H1 (cell line): ENCODE measurements around the gene LSM14B. TPM values are rescaled to one million over a fixed set of nuclear protein-coding genes. Genes with fewer than 3 reads are reported as not detected.

Experiments used
- CTCF ChIA-PET: fragments of 300-600 bp; sonication (Branson Sonifier 250); formaldehyde crosslinking; loops from one replicate; lab custom pipeline; 2021; ENCODE audit not compliant: partially characterized antibody; lab: Charles Lee
- POLR2A ChIA-PET: fragments of 300-600 bp; sonication (Branson Sonifier 250); formaldehyde crosslinking; loops from one replicate; lab custom pipeline; 2021; ENCODE audit warnings: inconsistent platforms; ENCODE audit not compliant: partially characterized antibody; lab: Charles Lee
- DNase-seq, 2 experiments: peaks; one replicate each; pipeline versions ENCODE4 v3.0.0 to v3.0.0-alpha.2; 2010 to 2022; ENCODE audit warnings: low spot score in 2 of 2, low read depth in 1 of 2, mixed read lengths in 1 of 2
- FAIRE-seq: peaks from 2 replicates; lab custom pipeline; 2011; peaks lifted over from hg19 to GRCh38; lab: Jason Lieb, UNC
- H2AFZ ChIP-seq: 2 replicates; pipeline ENCODE4 v1.8.1; 2012; ENCODE audit warnings: low read length, inconsistent platforms
- H2AK5ac ChIP-seq: 2 replicates; pipeline ENCODE4 v1.6.1; 2013; ENCODE audit warnings: low read depth, low read length
- H2BK120ac ChIP-seq: replicated peaks from 2 replicates; pipeline ENCODE3; 2013; ENCODE audit warnings: low read depth, low read length, inconsistent platforms
- H2BK12ac ChIP-seq: 2 replicates; pipeline ENCODE4 v1.6.1; 2013; ENCODE audit warnings: low read depth, low read length
- H2BK15ac ChIP-seq: 2 replicates; pipeline ENCODE4 v1.6.1; 2013; ENCODE audit warnings: low read length
- H2BK20ac ChIP-seq: 2 replicates; pipeline ENCODE4 v1.6.1; 2013; ENCODE audit warnings: low read length
- H2BK5ac ChIP-seq: 2 replicates; pipeline ENCODE4 v1.6.1; 2013; ENCODE audit warnings: low read depth, low read length
- H3K14ac ChIP-seq: 2 replicates; pipeline ENCODE4 v1.6.1; 2013; ENCODE audit warnings: inconsistent platforms; ENCODE audit not compliant: insufficient read length
- H3K18ac ChIP-seq: 2 replicates; pipeline ENCODE4 v1.6.1; 2013; ENCODE audit warnings: low read length; ENCODE audit errors: extremely low read depth
- H3K23ac ChIP-seq: 2 replicates; pipeline ENCODE4 v1.6.1; 2013; ENCODE audit warnings: inconsistent platforms; ENCODE audit not compliant: insufficient read length
- H3K23me2 ChIP-seq: 2 replicates; pipeline ENCODE4 v1.6.1; 2013; ENCODE audit warnings: low read depth, low read length
- H3K27ac ChIP-seq: 2 replicates; pipeline ENCODE4 v1.6.1; 2011; ENCODE audit warnings: low read depth, low read length, inconsistent platforms
- H3K27me3 ChIP-seq, 4 experiments: replicated peaks in 1 of 4; 1 replicate in 1 of 4; 2 replicates in 3 of 4; pipeline versions ENCODE4 v1.6.1 to v1.8.1; 2011 to 2013; ENCODE audit warnings: low read length in 3 of 4, mild to moderate bottlenecking in 3 of 4, inconsistent platforms in 2 of 4, mixed read lengths in 2 of 4, moderate library complexity in 1 of 4; ENCODE audit not compliant: control insufficient read depth in 3 of 4, insufficient read depth in 3 of 4; ENCODE audit errors: extremely low read depth in 1 of 4
- H3K36me3 ChIP-seq, 4 experiments: 2 replicates each; pipeline versions ENCODE4 v1.6.1 to v1.8.1; 2011 to 2013; ENCODE audit warnings: mild to moderate bottlenecking in 4 of 4, low read length in 3 of 4, moderate library complexity in 2 of 4, control low read depth in 1 of 4, inconsistent platforms in 1 of 4; ENCODE audit not compliant: insufficient read depth in 4 of 4, control insufficient read depth in 2 of 4
- H3K4ac ChIP-seq: replicated peaks from 2 replicates; pipeline ENCODE3; 2013; ENCODE audit warnings: low read length, low read depth, mixed read lengths, inconsistent platforms; ENCODE audit not compliant: insufficient read length
- H3K4me1 ChIP-seq, 4 experiments: replicated peaks in 1 of 4; 1 replicate in 1 of 4; 2 replicates in 3 of 4; pipeline versions ENCODE4 v1.6.1 to v1.8.1; 2011 to 2013; ENCODE audit warnings: low read length in 3 of 4, inconsistent platforms in 2 of 4, mixed read lengths in 1 of 4; ENCODE audit not compliant: insufficient read depth in 4 of 4, control insufficient read depth in 3 of 4
- H3K4me2 ChIP-seq, 2 experiments: 2 replicates each; pipeline versions ENCODE4 v1.6.1 to v1.8.1; 2011 to 2013; ENCODE audit warnings: low read depth in 2 of 2, low read length in 2 of 2, control low read depth in 1 of 2, inconsistent platforms in 1 of 2, mild to moderate bottlenecking in 1 of 2; ENCODE audit not compliant: insufficient read depth in 1 of 2
- H3K4me3 ChIP-seq, 4 experiments: fragments of 200-600, 300-600 bp in 1 of 4; sonication (generic), shearing (Covaris generic), sonication (Bioruptor Twin) in 1 of 4; 2 replicates each; pipeline versions ENCODE4 v1.5.1 to v1.8.1; 2011 to 2016; ENCODE audit warnings: low read length in 4 of 4, low read depth in 3 of 4, control low read depth in 2 of 4, inconsistent platforms in 2 of 4, mild to moderate bottlenecking in 2 of 4, mixed read lengths in 1 of 4, moderate library complexity in 1 of 4; ENCODE audit not compliant: insufficient read depth in 2 of 4; ENCODE audit errors: extremely low read depth in 1 of 4
- H3K56ac ChIP-seq: replicated peaks from 2 replicates; pipeline ENCODE3; 2013; ENCODE audit warnings: low read depth, mild to moderate bottlenecking, mixed read lengths, low read length, inconsistent platforms; ENCODE audit not compliant: insufficient read length
- H3K79me1 ChIP-seq: 2 replicates; pipeline ENCODE4 v1.6.1; 2013; ENCODE audit warnings: low read depth, low read length, control low read depth
- H3K79me2 ChIP-seq, 2 experiments: 2 replicates each; pipeline versions ENCODE4 v1.6.1 to v1.8.1; 2012 to 2013; ENCODE audit warnings: low read length in 2 of 2, mild to moderate bottlenecking in 2 of 2, inconsistent platforms in 1 of 2; ENCODE audit not compliant: insufficient read depth in 2 of 2, control insufficient read depth in 1 of 2
- H3K9ac ChIP-seq, 4 experiments: replicated peaks in 1 of 4; 1 replicate in 1 of 4; 2 replicates in 3 of 4; pipeline versions ENCODE4 v1.6.1 to v1.8.1; 2011 to 2013; ENCODE audit warnings: low read depth in 3 of 4, low read length in 3 of 4, control low read depth in 2 of 4, mild to moderate bottlenecking in 2 of 4, moderate library complexity in 2 of 4, inconsistent platforms in 1 of 4; ENCODE audit errors: extremely low read depth in 1 of 4
- H3K9me3 ChIP-seq, 2 experiments: 2 replicates each; pipeline versions ENCODE4 v1.6.1 to v1.8.1; 2012 to 2013; ENCODE audit warnings: mild to moderate bottlenecking in 2 of 2, moderate library complexity in 2 of 2, control low read depth in 1 of 2, inconsistent platforms in 1 of 2, low read depth in 1 of 2, low read length in 1 of 2, mixed read lengths in 1 of 2; ENCODE audit not compliant: insufficient read depth in 2 of 2
- H4K20me1 ChIP-seq, 2 experiments: replicated peaks in 1 of 2; 2 replicates each; pipeline versions ENCODE3 to v1.8.1; 2011 to 2013; ENCODE audit warnings: inconsistent platforms in 2 of 2, low read length in 2 of 2, mild to moderate bottlenecking in 1 of 2; ENCODE audit not compliant: insufficient read depth in 2 of 2, control insufficient read depth in 1 of 2
- H4K5ac ChIP-seq: 2 replicates; pipeline ENCODE4 v1.6.1; 2013; ENCODE audit warnings: low read length, low read depth, mixed read lengths, inconsistent platforms; ENCODE audit not compliant: insufficient read length
- H4K8ac ChIP-seq: 2 replicates; pipeline ENCODE4 v1.8.0; 2013; ENCODE audit warnings: mild to moderate bottlenecking, moderate library complexity, low read length, inconsistent platforms; ENCODE audit not compliant: insufficient read depth; ENCODE audit errors: extremely low read depth
- H4K91ac ChIP-seq: replicated peaks from 2 replicates; pipeline ENCODE3; 2013; ENCODE audit warnings: low read length, mixed read lengths, inconsistent platforms; ENCODE audit not compliant: insufficient read length
- CBX5 ChIP-seq: fragments of 300-800, 300-1000 bp; sonication (generic); IDR thresholded peaks from 2 replicates; pipeline ENCODE4 v1.7.1; 2016; ENCODE audit warnings: antibody characterized with exemption, low read length, low read depth
- CBX8 ChIP-seq: fragments of 300-800, 300-1000 bp; sonication (generic); IDR thresholded peaks from 2 replicates; pipeline ENCODE4 v1.7.1; 2016; ENCODE audit warnings: low read depth, low read length, borderline replicate concordance
- CHD1 ChIP-seq: IDR thresholded peaks from 2 replicates; pipeline ENCODE4 v1.6.1; 2012; ENCODE audit warnings: low read depth, low read length, improper control_type of control experiment
- GABPA ChIP-seq: IDR thresholded peaks from 2 replicates; pipeline ENCODE4 v1.6.1; 2011; ENCODE audit warnings: mild to moderate bottlenecking, low read length, moderate library complexity, borderline replicate concordance; ENCODE audit not compliant: insufficient read depth
- KDM4A ChIP-seq: IDR thresholded peaks from one replicate; pipeline ENCODE4 v1.7.1; 2012; ENCODE audit warnings: low read depth, mild to moderate bottlenecking, moderate library complexity, low read length, inconsistent platforms; ENCODE audit not compliant: severe bottlenecking
- KDM5A ChIP-seq: fragments of 200-600 bp; IDR thresholded peaks from 2 replicates; pipeline ENCODE4 v1.7.1; 2012; ENCODE audit warnings: mild to moderate bottlenecking, low read length, inconsistent platforms, mixed read lengths
- NRF1 ChIP-seq: IDR thresholded peaks from 2 replicates; pipeline ENCODE4 v1.6.1; 2011; ENCODE audit warnings: mild to moderate bottlenecking, low read depth, low read length, improper control_type of control experiment
- SAP30 ChIP-seq: fragments of 300-600 bp; sonication (generic); IDR thresholded peaks from 2 replicates; pipeline ENCODE4 v1.7.1; 2012; ENCODE audit warnings: low read length, moderate library complexity, mild to moderate bottlenecking, inconsistent platforms; ENCODE audit not compliant: insufficient read depth, insufficient replicate concordance
- SIX5 ChIP-seq: IDR thresholded peaks from 2 replicates; pipeline ENCODE4 v1.6.1; 2011; ENCODE audit warnings: mild to moderate bottlenecking, low read depth, low read length
- SP1 ChIP-seq: IDR thresholded peaks from 2 replicates; pipeline ENCODE4 v1.6.1; 2011; ENCODE audit warnings: low read depth, low read length
- TAF1 ChIP-seq: IDR thresholded peaks from 2 replicates; pipeline ENCODE4 v1.6.1; 2011; ENCODE audit warnings: mild to moderate bottlenecking, low read depth, low read length
- TAF7 ChIP-seq: optimal IDR thresholded peaks from 2 replicates; pipeline ENCODE3; 2011; ENCODE audit warnings: low read depth, mild to moderate bottlenecking, inconsistent platforms, low read length, moderate library complexity, borderline replicate concordance
- ZNF274 ChIP-seq: IDR thresholded peaks from 2 replicates; pipeline ENCODE4 v1.7.0; 2012; ENCODE audit warnings: low read length, borderline replicate concordance; ENCODE audit errors: extremely low read depth
- WGBS, 2 experiments: shearing (Covaris generic) in 1 of 2; methylation state at CpG; one replicate each; pipeline versions ENCODE4 v1.1.6 to v1.1.7; 2013 to 2015; ENCODE audit warnings: low lambda C conversion rate in 2 of 2, mixed read lengths in 2 of 2, inconsistent platforms in 1 of 2, low coverage in 1 of 2, missing lambda C conversion rate in 1 of 2; ENCODE audit not compliant: insufficient replicate concordance in 2 of 2, insufficient coverage in 1 of 2, insufficient read length in 1 of 2; ENCODE audit errors: extremely low coverage in 1 of 2, missing lambda C conversion rate in 1 of 2; 5-methylcytosine and 5-hydroxymethylcytosine counted together
- polyA plus RNA-seq, 7 experiments: library from polyadenylated mRNA; depleted of rRNA in 3 of 7; stranded (reverse) in 5 of 7; unstranded in 2 of 7; fragments of >200 nt in 5 of 7; fragments of 200-250 nt in 2 of 7; gene quantifications; 1 replicate in 5 of 7; 2 replicates in 1 of 7; 4 replicates in 1 of 7; pipeline versions ENCODE4 v1.2.1 to v1.2.3, GENCODE V29; 2011 to 2013; ENCODE audit warnings: missing spikeins in 2 of 7, mixed read lengths in 2 of 7
- total RNA-seq: library from RNA; stranded (reverse); fragmentation: NEBNext Ultra II Directional; extraction: Animal tissue kit (Norgen Biotek cat#: 25700); gene quantifications from 2 replicates; pipeline ENCODE4 v1.2.1, GENCODE V29; 2021

The LSM14B gene
- total and polyA plus RNA-seq, 2 of the 8 experiments (the other 6 are each of a cell fraction or from before 2014, with no cell fraction given) = 58.3 to 65.6 TPM

DNA sequence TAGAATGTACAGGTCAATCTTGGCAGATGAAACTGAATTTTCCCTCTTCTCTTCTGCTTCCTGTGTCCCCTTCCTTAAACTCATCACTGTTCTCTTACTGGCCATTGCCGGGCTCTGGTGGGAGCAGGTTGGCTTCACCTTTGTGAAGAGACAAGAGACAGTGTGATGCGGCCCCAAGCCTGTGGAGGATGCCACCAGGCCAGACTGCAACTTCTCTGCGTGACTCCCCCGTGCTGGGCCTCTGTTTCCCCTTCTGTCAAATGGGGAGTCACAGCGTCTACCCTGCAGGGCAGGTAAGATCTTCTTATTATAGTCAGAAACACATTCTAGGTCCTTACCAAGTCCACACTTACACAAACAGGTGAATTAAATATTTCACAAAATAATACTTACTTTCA lies 1.9 kb upstream of the LSM14B start:
- no peak overlapping the region for H3K27ac ChIP-seq
- H3K23me2 ChIP-seq = peaks cover 5% of the 10 kb centered on the region; the same call in 1 of the 2 replicates
- FAIRE-seq = no peak
- no peak overlapping the region for H4K5ac ChIP-seq
- no peak overlapping the region for H2AK5ac ChIP-seq
- H2BK20ac ChIP-seq = no peak overlapping the region
- peaks cover 4 to 12% (median 8%) of the 10 kb centered on the region in 4 experiments; a peak in 7 of 8 replicates for H3K36me3 ChIP-seq
- no peak overlapping the region for H4K8ac ChIP-seq
- H3K4me2 ChIP-seq = no peak overlapping the region; a peak in 1 of 4 replicates
- 85% methylated on average over 5 of the region's 5 CpGs; no CpG with 5 or more reads in 1 of the 2 experiments for WGBS, 2 experiments
- peaks cover 4 to 19% (median 7%) of the 10 kb centered on the region in 4 experiments for H3K4me1 ChIP-seq
- H3K9me3 ChIP-seq = no peaks in the 10 kb centered on the region
- POLR2A ChIA-PET = interaction anchor here (1.1 to 12.2 kb wide), 8 partner anchors 8 to 110 kb away, joined by 3 to 125 read pairs (median 6); partner anchors contain the start of genes PSMA7, SS18L1 and TAF4
- CTCF ChIA-PET = interaction anchor here (1.0 to 3.9 kb wide), 3 partner anchors 52 to 109 kb away, joined by 3 to 16 read pairs (median 9); no protein-coding TSS in a partner anchor
- peaks cover 17% of the 10 kb centered on the region in 2 experiments for H4K20me1 ChIP-seq
- H3K23ac ChIP-seq = no peak overlapping the region
- no peak overlapping the region for H3K18ac ChIP-seq
- H3K4me3 ChIP-seq = no peak overlapping the region
- H2BK15ac ChIP-seq = 0 out of 2 replicates have a peak overlapping the region, but pooled peaks have one; percentile 72
- no peak for DNase-seq
- no peak overlapping the region for H4K91ac ChIP-seq
- no peak overlapping the region for H2BK5ac ChIP-seq
- H3K79me1 ChIP-seq = peaks cover 14% of the 10 kb centered on the region
- H2AFZ ChIP-seq = no peak overlapping the region
- H2BK120ac ChIP-seq = no peak overlapping the region
- H3K4ac ChIP-seq = no peak overlapping the region
- H3K14ac ChIP-seq = no peak overlapping the region
- H3K56ac ChIP-seq = no peak overlapping the region
- H3K79me2 ChIP-seq = peaks cover 13 to 24% of the 10 kb centered on the region in 2 experiments
- H3K9ac ChIP-seq = no peak overlapping the region
- H3K27me3 ChIP-seq = no peaks in the 10 kb centered on the region; a peak in 1 of 7 replicates
- no peak overlapping the region for H2BK12ac ChIP-seq
- TF ChIP-seq SP1 (no peak), TAF7 (no peak), ZNF274 (no peak), NRF1 (no peak), KDM4A (no peak), CHD1 (no peak), KDM5A (no peak), CBX5 (no peak), CBX8 (no peak), GABPA (no peak), TAF1 (no peak), SIX5 (no peak), SAP30 (no peak)
